Measurements from ENCODE around the gene TLCD1.

Gene TLCD1

DNA sequence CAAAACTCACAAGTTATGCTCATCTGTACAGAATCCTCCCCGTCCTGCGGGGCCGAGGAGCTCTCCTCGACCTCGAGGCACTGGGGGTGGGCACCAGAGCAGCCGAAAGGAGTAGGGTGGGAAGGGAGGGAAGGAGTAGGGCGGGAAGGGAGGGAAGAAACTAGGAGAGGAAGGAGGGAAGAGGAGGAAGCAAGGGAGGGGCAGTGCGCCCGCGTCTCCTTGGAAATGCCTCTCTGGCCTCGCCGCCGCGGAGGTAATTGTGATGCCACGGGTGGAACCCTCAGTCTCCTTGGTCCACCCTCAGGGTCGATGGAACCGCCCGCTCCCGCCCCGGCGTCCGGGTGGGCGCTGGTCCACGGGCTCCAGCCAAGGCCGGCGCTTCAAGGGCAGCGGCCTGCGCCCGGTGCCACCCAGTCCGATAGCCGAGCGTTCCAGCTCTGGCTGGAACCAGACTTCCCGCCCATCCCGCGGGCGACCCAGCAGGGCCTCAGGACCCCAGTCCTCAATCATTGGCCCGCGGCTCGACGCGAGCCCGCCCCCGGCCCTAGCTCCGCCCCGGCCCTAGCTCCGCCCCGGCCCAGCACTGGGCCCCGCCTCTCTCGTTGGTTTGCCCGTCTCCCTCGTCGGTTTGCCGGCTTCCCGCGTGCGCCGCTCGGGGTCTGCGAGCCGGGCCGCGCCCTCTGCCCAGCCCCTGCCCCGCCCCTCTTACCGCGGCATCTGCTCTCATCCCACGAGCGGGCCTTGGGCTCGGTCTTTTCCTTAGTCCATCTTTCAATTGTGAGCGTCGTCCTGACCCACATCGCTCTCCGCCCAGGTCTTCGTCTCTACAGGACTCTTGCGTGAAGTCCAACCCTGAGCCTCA, 14.9 kb downstream of the TLCD1 start:
- DNase-seq, result peak; percentile 94

DNA sequence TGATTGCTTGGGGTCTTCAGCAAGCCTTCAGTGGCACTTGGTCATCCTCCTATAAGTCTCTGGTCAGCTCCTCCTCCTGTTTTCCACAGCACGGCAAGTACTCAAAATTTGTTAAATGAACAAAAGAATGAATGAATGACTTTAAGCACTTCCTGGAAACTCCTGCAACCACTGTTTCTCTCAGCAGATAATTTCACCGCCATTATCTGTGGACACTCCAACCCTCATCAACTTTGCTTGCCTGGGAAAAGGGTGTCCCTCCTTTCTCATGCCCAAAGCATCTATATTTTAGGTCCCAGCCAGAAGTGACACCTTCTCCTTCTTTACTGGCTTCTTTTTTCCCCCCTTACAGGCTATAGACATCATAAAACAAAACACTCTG, 18.7 kb downstream of the TLCD1 start:
- DNase-seq, result no peak

DNA sequence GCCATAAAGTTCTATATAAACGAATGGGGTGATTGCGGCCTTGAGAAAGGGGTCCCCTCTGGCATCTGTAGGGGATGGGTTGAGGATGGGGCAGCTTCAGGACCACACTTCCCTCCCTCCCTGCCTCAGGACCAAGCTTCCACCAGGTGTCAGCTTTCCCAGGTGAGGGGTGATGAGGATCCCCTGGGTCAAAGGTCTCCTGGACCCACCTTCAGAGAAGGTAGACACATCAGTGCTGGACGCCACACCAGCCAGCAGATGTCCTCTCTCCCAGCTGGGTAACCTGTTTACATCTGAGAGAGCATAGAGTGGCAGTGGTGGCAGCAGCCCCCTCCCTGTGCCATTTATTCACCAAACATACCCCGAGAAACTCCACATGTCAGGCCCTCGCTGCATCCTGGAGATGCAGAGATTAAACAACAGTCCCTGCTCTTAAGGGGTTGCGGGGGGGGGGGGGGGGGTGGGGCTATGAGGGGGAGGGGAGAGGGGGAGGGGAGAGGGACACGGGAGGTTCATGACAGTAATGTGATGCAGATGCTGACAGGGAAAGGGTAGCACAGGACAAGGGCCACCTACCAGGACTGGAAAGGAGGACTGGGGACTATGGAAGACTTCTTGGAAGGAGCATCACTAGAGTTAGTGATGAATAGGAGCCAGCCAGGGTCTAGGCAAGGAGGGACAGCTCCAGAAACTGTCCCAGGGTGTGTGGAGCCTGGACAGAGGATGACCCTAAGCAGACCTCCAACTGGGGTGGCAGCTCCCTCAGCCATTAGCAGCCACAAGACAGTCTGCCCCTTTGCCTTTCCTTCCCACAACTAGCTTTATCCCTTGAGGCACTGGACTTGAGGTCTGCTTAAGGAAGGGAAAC, 19.3 kb downstream of the TLCD1 start:
- DNase-seq, result no peak

DNA sequence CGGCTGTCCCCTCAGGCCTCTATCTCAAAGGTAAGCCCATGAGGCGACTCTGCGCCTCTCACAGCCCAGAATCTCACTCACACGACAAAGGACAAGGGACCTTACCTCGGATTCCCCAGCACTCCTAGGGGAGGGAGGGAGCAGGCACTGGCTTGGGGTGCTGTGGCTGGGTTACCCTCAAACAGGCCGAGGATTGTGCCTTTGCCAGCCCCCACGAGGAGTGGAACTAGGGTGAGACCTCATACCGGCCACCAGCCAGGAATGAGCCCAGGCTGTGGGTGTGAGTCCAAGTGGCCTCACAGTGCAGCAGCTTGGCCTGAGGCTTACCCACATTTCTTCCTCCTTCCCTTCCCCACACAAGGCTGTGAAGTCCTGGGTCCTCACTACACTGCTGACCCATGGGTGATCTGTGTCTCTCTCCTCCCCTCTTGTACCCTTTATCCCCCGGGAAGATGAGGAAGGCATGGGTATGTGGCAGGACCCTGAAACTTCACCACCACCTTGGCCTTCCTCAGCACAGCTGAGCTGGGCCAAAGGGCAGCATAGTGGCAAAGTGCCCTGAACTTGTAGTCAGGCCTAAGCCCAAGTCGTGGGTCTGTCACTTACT, 20.2 kb downstream of the TLCD1 start:
- DNase-seq, result no peak

DNA sequence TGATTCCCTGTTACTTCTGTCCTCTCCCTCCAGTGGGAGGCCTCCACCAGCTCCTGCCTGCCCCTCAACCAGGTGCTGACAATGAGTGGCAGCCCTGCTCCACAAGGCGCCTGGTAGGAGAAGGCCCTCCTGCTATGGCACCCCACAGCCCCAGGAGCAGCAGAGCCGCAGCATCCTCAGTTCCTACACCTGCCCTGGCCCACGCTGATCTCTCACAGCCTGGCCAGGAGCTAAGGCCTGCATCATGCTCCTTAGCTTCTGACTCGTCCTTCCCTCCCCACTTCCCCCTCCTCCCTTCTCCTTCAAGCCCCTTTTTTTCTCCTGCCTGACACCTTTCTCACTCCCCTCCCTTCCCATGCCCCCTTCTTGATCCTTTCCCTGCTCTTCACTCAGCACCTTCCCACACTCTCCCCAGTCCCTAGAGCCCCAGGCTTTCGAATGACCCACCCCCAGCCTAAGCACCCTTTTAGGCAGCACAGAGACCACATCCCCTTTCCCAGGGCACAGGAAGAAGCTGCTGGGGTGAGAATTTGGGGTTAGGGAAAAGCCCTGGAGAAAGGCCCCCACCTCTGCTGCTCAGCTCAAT, 20.9 kb downstream of the TLCD1 start:
- DNase-seq, result no peak

DNA sequence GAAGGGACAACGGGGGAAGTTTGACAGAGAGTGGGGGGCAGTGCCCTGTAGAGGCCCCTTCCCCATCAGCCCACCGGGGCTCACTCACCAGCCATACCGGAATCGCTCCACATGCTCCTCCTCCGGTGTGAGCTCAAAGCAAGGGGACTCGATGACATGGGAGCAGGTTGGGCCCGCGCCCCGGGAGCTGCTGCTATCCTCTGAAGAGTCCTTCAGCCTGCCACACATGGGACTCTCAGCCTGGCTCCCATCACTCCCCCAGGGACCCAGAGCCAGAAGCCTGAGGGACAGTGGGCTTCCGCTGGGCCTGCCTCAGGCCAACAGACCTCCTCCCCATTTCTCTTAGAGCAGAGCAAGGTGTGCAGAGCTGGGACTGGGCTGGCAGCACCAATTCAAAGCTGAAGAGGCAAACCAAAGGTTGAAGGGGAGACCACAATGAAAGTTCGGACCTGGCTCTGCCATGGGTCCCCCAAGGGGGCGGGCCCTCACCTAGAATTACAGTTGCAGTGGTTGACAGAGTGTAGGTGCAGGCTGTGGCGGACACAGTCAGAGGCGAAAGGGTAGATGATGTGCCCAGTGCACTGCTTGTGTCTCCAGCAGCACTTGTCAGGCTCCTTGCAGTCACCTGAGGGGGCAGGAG, 21.7 kb downstream of the TLCD1 start:
- no peak for DNase-seq

DNA sequence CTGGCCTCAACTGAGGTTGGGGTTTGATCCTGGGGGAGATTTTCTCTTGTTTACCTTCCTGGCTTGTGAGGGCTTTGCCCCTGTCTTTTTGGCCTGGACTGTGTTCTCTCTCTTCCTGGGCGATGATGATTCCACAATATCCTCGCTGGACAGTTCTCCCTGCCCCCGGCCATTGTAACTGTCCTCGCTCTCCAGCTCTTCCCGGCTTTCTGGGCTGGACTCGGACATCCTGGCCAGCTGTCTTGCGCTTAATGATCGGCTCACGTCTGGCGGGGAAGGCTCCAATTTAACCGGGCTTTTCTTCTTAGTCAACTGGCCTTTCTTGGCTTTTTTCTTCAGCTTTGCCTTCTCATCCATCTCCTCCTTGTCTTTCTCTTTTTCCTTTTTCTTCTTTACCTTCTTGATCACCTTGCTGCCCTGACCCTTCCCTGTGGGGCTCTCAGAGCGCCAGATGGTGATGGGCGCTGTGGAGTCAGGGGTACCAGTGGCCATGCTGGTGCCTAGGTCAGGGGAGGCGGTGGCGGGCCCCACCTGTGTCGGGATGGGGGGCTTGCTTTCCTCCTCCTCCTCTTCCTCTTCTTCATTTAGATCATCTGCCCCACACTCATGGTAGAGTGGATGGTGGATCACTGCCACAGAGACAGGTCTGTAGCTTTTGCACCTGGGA, 22.3 kb downstream of the TLCD1 start:
- DNase-seq, result no peak

DNA sequence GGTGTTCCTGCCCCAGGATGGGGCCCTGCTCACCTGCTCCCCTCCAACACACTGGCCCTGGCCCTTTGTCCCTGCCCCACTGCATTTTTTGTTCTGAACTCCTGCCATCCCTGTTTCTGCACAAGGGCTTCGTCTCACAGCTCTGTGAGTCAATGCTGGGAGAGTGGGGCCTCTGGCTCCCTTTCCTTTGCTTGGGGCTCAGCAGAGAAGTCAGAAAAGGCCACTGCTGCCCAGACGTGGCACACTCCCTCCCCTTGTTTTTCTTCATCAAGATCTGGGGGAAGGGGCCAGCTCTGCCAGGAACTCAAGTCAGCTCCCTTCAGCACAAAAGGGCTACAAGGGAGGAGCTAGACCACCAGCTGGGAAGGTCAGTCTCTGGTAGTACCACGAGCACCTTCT, 23.3 kb downstream of the TLCD1 start:
- no peak for DNase-seq

DNA sequence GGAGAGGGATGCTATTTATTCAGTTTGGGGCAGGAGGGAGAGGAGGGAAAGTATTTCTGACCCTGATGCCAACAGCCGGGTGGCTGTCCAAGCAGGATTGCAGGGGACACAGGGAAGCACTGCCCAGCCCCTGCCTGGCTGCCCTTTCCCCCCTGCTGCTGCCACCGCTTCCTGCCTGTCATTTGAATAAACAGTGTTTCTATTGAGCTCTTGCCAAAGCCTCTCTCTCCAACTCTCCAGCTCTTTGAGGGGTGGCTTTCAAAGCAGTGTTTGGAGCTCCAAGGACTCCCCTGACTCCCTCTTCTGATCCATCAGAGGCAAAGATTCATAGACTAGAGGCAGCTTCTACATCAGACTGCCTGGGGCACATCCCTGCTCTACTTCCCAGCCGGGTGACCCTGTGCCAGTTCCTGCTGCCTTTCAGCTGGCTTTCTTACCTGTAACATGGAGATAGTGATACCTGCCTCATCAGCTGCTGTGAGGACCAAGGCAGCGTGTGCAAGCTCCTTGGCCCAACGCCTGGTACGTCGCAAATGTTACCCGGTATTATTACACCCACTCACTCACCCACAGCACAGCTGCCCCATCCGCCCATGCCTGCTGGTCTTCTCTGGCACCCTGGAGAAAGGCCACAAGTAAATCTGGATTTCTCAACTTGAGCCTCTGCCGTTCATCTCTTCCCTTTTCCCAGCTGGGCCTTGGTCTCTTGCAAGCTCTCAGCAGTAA, 23.8 kb downstream of the TLCD1 start:
- no peak for DNase-seq

DNA sequence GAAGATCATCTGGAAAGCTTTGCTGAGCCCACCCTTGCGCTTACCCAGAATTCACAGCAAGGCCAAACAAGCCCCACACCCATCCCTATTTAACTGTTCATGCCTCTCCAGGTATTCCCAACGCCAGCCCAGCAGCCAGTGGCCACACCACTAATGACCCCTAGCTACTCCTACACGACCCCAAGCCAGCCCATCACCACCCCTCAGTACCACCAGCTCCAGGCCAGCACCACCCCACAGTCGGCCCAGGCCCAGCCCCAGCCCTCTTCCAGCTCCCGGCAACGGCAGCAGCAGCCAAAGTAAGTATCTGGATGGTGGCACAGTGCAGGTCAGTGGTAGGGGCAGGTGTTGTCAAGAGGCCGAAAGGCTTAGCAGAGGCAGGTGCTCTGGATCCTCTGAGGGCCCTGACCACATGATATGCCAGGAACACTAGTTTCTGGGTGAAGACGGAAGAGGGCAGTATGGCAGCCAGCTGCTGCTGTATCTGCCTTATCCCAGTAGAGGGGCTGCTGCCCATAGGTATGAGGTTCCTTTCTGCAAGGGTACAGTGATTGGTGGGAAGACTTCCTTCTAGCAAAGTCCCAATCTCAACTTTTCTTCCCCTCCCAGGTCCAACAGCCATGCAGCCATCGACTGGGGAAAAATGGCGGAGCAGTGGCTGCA, 25.1 kb downstream of the TLCD1 start:
- DNase-seq, result peak; percentile 76

DNA sequence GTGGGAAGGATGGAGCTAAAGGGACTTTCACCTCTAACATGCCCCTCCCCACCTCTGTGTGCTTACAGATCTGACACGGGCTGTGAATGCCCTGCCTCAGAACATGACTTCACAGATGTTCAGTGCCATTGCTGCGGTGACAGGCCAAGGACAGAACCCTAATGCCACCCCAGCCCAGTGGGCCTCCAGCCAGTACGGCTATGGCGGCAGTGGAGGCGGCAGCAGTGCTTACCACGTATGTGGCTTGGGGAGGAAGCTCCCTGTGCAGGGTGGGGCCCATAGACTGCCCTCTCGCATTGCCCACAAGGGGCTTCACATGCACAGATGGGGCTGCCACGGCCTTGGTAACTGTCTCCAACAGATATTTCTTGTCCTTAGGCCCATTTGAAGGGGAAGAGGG, 25.8 kb downstream of the TLCD1 start:
- DNase-seq, result no peak

DNA sequence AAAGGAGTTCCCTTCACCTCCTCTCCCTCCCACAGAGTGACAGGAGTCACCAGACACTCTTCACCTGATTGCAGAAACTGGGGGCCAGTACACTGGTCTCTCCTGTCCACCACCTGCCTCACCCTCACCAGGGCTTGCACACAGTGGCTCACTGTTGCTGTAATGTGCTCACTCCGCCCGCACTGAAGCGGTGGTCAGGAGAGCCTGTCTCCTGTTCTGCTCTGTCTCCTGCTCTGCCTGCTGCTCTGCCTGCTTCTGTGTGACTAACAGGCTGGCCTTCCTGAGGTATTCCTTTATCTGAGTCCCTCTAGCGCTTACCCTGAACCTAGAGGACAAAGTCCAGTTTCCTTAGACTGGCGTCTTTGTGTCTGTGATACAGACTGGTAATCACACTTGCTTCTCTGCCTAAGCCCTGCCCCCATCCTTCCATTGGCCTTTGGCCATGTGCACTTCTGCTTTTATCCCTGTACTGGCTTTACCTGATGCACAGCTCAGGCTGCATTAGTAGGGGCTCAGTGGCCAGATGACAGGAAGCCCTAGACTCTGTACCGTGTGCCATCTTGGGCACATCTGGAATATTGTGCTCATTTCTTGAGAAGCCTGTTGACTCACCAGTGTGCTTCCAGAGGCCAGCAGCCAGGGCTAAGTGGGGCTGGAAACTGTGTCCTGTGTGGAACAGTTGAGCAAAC, 27.6 kb downstream of the TLCD1 start:
- no peak for DNase-seq

DNA sequence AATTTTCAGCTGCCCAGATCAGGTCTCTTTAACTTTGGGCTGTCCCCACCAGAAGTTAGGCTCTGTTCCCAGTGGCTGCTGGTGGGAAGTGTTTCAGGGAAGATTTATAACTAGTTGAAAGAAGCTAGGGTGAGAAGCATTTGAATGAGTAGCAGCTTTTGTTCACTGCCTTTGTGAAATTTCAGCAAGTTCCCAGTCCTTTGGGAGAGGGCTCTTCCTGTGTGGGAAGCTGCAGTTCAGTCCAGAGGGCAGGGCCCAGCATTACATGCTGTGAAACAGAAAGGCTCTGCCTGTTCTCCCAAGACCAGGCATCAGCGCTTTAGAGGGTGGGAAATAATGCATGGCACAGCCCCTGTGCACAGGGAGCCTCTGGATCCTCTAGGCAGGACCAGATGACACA, 32.2 kb downstream of the TLCD1 start:
- DNase-seq, result no peak

DNA sequence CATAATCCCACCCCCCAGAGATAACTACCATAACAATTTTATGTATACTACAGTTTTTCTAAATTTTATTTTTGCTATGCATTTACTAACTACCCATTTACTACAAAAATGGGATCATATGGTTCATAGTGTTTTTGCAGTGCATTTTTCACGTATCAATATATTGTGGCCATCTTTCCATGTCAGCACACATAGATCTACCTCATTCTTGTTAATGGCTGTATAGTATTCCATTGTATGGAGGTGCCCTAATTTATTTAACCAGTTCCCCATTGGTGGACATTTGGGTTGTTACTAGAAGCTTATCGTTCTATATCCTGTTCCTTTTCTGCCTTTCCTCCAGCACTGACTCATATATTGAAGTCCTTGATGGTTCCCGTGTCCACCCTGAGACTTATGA, 37.0 kb downstream of the TLCD1 start:
- DNase-seq, result no peak

DNA sequence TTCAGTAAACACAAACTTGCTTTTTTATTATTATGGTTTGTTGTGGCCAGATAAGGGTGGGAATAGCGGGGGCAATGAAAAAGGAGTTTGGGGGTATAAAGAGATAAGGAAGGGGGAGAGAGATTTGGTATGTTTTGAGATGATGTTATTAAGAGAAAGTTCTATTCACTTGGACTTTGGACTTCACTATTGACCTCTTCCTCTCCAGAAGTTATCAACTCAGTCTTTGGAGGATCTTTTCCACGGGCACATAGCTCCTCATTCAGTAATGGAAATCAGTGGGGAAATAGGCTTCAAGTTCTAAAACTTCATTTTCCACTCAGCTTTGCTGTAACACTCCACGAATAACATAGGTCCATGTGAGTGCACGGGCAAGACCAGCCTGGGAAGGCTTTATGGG, 37.6 kb downstream of the TLCD1 start:
- DNase-seq, result no peak

DNA sequence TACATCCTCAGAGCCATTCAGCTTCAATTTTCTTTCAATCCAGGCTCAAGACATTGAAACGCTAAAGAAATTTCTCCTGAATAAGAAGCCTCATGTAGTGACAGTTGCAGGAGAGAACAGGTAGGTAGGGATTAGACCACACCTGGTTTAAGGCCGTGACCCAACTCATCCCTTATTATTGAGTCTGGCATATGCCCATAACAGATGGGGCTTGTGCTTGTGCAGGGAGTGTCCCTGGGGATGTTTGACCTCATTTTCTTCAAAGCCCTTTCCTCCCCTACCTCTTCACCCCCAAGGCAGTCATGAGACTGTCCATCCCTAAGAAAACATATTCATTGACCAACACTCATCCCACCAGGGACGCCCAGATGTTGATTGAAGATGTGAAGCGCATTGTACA, 39.7 kb downstream of the TLCD1 start:
- DNase-seq, result no peak

DNA sequence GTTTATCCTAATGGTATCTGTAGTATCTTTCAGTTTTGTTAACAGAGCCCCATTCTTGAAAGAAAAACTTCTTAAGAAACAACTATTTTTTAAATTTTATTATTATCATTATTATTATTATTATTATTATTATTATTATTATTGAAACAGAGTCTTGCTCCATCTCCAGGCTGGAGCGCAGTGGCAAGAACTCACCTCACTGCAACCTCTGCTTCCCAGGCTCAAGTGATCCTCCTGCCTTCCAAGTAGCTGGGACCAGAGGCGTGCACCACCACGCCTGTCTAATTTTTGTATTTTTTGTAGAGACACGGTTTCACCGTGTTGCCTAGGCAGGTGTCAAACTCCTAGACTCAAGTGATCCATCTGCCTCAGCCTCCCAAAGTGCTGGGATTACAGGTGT, 40.7 kb downstream of the TLCD1 start:
- DNase-seq, result no peak

DNA sequence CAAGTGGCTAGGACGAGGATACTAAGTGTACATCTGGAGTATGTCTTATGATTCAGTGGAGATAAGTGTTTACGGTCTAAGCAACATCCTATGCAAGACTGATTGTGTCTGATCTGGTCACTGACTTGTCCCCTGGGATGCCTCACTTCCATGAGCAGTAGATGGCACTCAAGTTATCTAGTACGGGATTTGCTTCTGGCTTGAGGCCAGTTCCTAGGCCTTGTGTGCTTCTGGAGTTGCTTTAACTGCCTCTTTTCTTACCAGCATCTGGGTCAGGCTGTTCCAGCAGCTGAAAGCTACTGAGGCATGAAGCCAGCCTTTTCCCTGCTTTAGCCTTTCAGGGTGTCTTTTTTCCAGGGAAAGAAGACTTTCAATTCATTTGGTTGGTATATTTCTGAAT, 41.1 kb downstream of the TLCD1 start:
- no peak for DNase-seq

DNA sequence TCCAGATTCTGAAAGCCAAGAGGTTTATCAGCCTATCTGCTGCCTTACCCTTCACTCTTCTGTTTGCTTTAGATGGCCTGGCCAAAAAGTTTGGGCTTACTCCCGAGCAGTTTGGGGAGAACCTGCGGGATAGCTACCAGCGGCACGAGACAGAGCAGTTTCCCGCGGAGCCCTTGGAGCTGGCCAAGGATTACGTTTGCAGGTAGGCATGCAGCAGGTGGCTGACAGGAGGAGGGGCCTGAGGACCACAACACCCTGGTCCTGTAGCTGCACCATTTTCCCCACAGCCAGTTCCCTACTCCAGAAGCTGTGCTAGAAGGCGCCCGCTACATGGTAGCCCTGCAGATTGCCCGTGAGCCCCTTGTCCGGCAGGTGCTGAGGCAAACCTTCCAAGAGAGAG, 43.4 kb downstream of the TLCD1 start:
- no peak for DNase-seq

DNA sequence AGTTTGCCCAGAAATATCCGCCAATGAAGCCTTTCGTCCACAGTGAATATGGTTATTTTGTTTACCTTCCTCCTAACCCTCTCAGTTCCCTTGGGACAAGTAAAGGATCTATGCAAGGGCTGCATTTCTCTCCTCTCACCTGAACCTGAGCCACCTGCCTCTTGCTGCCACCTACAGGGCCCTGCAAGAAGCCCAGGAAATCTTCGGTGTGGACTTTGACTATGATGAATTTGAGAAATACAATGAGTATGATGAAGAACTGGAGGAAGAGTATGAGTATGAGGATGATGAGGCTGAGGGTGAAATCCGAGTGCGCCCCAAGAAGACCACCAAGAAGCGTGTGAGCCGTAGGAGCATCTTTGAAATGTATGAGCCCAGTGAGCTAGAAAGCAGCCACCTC, 50.1 kb downstream of the TLCD1 start:
- no peak for DNase-seq

All from NCI-H510A (cell line).